ENCODE results near the gene DEPP1. TPM values are rescaled to one million over a fixed set of nuclear protein-coding genes. Genes with fewer than 3 reads are reported as not detected.

Gene DEPP1
- total RNA-seq, 3 donors from 2014 or later, result 14.8 to 19.0 (median 18.1) TPM

GRCh38 chr10:44980309-44981171 lies 1.9 kb upstream of the DEPP1 start:
- intact Hi-C loops (cut with DNase I, micrococcal nuclease), result no loop called here
- ATAC-seq (no peak), DNase-seq (no peak)
- H3K4me3 ChIP-seq, result no peak overlapping the region
- no peak for TF ChIP-seq CTCF (IDR thresholded peaks at IDR 0.05)
- H3K36me3 ChIP-seq (ENCODE audit: low read depth), result no peaks in the 10 kb centered on the region
- H3K9me3 ChIP-seq, result no peaks in the 10 kb centered on the region
- H3K4me1 ChIP-seq (ENCODE audit: low read depth), result peaks cover 30% of the 10 kb centered on the region

GRCh38 chr10:44979281-44980191 lies 927 bp upstream of the DEPP1 start:
- intact Hi-C loops (cut with DNase I, micrococcal nuclease), result loop anchor here in 1 of 2 donors (2.0 kb wide), 1 partner anchor 69 kb away; the partner anchor contains the start of gene TMEM72
- Histone ChIP-seq H3K9me3 (no peaks in the 10 kb centered on the region), H3K4me1 (ENCODE audit: low read depth) (peaks cover 33% of the 10 kb centered on the region), H3K36me3 (ENCODE audit: low read depth) (no peaks in the 10 kb centered on the region), H3K4me3 (no peak overlapping the region)
- ATAC-seq (no peak), DNase-seq (no peak)
- no peak for TF ChIP-seq CTCF (IDR thresholded peaks at IDR 0.05)

- no peaks in the 10 kb centered on the region for H3K36me3 ChIP-seq (ENCODE audit: low read depth)
- H3K4me1 ChIP-seq (ENCODE audit: low read depth), result peaks cover 43% of the 10 kb centered on the region
- no peaks in the 10 kb centered on the region for H3K9me3 ChIP-seq
- DNase-seq, result no peak
- no peak for ATAC-seq
- peak overlapping the region; percentile 19 for H3K4me3 ChIP-seq
- intact Hi-C loops (cut with DNase I, micrococcal nuclease), result loop anchor here in 1 of 2 donors (2.0 kb wide), 1 partner anchor 67 kb away; the partner anchor contains the start of gene TMEM72
- no peak for TF ChIP-seq CTCF (IDR thresholded peaks at IDR 0.05)
Observed at GRCh38 chr10:44978213-44978569, 418 bp downstream of the DEPP1 start.

GRCh38 chr10:44977287-44978212 lies 1.1 kb downstream of the DEPP1 start:
- Histone ChIP-seq H3K4me1 (ENCODE audit: low read depth) (peaks cover 43% of the 10 kb centered on the region), H3K9me3 (no peaks in the 10 kb centered on the region), H3K4me3 (peak overlapping the region; percentile 19), H3K36me3 (ENCODE audit: low read depth) (no peaks in the 10 kb centered on the region)
- DNase-seq (no peak), ATAC-seq (no peak)
- TF ChIP-seq CTCF (IDR thresholded peaks at IDR 0.05), result no peak
- intact Hi-C loops (cut with DNase I, micrococcal nuclease), result loop anchor here in 1 of 2 donors (2.0 kb wide), 1 partner anchor 67 kb away; the partner anchor contains the start of gene TMEM72
